GM18870 (cell line): ENCODE measurements around the gene TIRAP.

Source experiments
- ATAC-seq: cut with Tn5 transposase; IDR thresholded peaks from one replicate; pipeline ENCODE4 v1.9.1; 2021; ENCODE audit warnings: moderate library complexity; ENCODE audit not compliant: unreplicated experiment

TIRAP gene

GRCh38 chr11:126318574-126319373 is 35.9 kb downstream of the TIRAP start:
- peak; percentile 92 for ATAC-seq

GRCh38 chr11:126319374-126319740 is 36.5 kb downstream of the TIRAP start:
- no peak for ATAC-seq

- ATAC-seq: no peak
These were observed 40.1 kb downstream of the TIRAP start for GRCh38 chr11:126322996-126323395.

GRCh38 chr11:126327281-126328000 is 44.5 kb downstream of the TIRAP start:
- ATAC-seq: no peak

GRCh38 chr11:126328001-126328390 is 45.1 kb downstream of the TIRAP start:
- no peak for ATAC-seq

GRCh38 chr11:126328444-126328843 is 45.6 kb downstream of the TIRAP start:
- ATAC-seq: no peak

- no peak for ATAC-seq
These were observed 46.2 kb downstream of the TIRAP start for GRCh38 chr11:126328938-126329643.

GRCh38 chr11:126329644-126330211 is 46.8 kb downstream of the TIRAP start:
- no peak for ATAC-seq

GRCh38 chr11:126331286-126331685 is 48.4 kb downstream of the TIRAP start:
- ATAC-seq: no peak

GRCh38 chr11:126332221-126332711 is 49.4 kb downstream of the TIRAP start:
- no peak for ATAC-seq

GRCh38 chr11:126333142-126333541 is 50.2 kb downstream of the TIRAP start:
- ATAC-seq: no peak

GRCh38 chr11:126334659-126335462 is 52.0 kb downstream of the TIRAP start:
- no peak for ATAC-seq

- no peak for ATAC-seq
These were observed 52.5 kb downstream of the TIRAP start for GRCh38 chr11:126335463-126335760.

GRCh38 chr11:126336138-126336541 is 53.2 kb downstream of the TIRAP start:
- ATAC-seq: no peak

- ATAC-seq: no peak
These were observed 53.8 kb downstream of the TIRAP start for GRCh38 chr11:126336671-126337101.

- no peak for ATAC-seq
These were observed 54.2 kb downstream of the TIRAP start for GRCh38 chr11:126337126-126337473.

GRCh38 chr11:126337474-126338241 is 54.8 kb downstream of the TIRAP start:
- no peak for ATAC-seq

- no peak for ATAC-seq
These were observed 55.6 kb downstream of the TIRAP start for GRCh38 chr11:126338346-126339055.
